GM19099 (cell line): ENCODE data around the gene GATB.

Experiments used
- POLR2A ChIP-seq: IDR thresholded peaks from 3 replicates; pipeline ENCODE4 v1.6.1; 2011; ENCODE audit warnings: low read depth; ENCODE audit not compliant: insufficient read length; ENCODE audit errors: extremely low read depth

Gene GATB

DNA sequence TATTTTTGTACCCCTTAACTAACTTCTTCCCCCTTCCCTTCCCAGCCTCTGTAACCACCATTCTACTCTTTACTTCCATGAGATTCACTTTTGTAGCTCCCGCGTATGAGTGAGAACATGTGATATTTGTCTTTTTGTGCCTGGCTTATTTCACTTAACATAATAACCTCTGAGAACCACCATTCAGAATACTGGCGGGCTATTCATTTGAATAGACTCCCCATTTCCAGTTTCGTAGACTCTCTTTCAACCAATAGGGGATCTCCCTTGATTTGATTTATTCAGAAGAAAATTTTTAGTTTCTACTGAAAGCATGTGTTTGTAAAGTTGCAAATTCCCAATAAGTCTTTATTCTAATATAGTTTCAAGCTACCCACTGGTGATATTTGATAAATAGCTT lies 117.2 kb downstream of the GATB start:
- no peak for TF ChIP-seq POLR2A

DNA sequence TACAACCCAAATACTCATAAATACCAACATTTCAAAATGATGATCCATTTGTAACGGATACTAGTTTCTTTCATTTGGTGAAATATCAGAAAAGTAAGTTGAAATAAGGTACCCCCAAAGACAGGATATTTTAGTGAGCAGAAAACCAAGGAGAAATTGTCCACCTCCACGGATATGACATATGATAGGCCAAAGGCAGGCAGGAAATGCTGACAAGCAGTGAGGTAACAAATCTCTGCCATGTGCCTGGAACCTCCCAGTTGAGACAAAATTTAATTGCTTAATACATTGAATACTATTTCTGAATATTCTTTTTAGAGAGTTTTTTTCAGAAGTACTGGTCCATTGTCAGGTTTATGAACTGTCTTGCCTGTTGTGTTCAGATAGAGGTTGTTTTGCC lies 118.8 kb downstream of the GATB start:
- no peak for TF ChIP-seq POLR2A

DNA sequence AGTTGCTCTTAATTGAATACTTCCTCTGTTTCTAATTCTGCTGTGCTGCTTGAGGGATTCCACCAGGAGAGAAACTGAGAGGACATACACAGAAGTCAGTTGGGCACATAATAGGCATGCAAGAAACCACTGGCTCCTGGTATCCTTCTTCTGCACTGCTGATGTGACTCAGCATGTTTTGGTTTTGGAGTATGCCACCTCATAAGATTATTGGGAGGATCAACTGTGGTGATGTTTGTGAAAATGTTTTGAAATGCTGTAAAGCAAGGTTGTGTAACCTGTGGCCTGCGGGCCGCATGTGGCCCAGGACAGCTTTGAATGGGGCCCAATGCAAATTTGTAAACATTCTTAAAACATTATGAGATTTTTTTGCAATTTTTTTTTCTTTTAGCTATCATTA lies 119.6 kb downstream of the GATB start:
- TF ChIP-seq POLR2A: no peak

DNA sequence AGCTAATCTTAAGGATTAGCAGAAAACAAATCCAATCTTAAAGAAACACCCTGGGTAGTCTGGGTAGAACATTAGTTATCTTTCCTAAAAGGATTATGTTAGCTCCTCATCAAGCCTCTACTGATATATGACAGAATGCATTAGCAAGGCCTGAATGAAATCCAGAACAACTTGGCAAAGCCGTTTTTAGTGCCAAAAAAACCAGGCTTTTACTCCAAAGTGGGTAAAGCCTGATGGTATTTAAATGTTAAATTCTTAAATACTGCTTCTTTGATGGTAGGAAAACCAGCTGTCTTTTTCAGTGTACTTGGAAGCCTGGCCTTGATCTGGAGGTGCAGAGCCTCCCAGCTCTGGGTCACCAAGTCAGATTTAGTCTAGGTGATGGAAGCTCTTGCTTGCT lies 120.4 kb downstream of the GATB start:
- TF ChIP-seq POLR2A: no peak

DNA sequence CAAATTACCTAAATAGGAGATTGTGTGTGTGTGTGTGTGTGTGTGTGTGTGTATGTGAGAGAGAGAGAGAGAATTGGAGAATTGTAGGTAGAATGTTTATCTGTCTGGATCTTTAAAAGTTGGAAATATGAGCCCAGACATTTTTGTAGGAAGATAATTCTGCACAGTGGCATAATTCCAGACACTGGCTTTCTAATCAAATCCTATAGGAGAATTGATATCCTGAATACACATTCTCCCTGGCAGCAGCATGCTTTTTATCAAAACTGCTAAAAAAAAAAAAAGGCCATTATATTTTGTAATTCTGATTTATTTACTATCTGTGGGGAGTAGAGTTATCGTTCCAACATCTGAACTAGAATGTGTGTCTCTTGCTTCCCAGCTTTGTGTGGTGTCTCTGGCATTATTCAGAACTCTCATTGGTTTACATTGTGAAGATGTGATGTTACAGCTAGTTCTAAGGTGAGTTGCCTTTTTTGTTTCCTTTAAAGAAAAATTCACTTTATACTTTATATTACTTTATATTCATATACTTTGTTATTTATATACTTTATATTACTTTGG lies 122.4 kb downstream of the GATB start:
- TF ChIP-seq POLR2A: no peak

DNA sequence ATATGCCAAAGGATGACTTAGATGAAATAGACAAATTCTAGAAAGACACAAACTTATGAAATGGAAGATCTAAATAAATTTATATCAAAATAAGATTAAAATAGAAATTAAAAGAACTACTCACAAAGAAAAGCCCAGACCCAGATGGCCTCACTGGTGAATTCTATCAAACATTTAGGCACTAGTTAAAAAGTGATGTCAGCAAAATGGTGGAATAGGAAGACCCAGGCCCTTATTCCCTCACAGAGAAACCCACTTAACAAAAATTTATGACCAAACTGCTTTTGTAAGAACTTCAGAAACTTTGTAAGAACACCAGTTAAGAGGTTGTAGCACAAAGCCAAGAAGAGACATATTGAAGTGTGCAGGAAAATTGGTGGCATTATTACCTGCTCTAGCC lies 129.5 kb downstream of the GATB start:
- no peak for TF ChIP-seq POLR2A

DNA sequence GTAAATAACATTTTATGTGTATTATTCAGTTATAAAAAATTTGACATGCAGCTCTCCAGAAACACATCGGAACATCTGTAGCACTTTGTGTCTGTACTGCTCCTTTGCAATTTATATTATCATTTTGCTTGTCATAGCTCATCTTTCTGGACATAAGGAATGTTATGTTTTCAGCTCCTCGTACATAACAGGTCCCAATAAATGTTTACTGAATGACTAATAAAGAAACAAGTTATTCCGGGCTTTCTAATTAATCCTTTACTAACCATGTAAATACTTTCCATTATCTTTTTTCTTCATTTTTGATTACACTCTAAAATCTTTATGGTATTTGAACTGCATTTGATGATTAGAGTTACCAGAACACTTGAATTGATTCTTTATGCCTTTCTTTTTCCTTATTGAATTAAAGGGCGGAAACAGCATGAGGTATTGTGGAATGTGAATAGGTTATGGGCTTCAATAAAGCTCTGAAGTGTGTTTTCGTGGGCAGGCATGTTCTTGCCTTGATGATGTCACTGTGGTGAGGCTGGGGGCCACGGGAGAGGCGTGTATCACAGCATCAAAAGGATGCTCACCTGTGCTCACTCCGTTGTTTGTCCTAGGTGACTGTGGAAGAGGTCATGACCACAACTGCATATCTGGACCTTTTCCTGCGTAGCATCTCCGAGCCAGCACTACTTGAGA lies 131.6 kb downstream of the GATB start:
- TF ChIP-seq POLR2A: no peak

DNA sequence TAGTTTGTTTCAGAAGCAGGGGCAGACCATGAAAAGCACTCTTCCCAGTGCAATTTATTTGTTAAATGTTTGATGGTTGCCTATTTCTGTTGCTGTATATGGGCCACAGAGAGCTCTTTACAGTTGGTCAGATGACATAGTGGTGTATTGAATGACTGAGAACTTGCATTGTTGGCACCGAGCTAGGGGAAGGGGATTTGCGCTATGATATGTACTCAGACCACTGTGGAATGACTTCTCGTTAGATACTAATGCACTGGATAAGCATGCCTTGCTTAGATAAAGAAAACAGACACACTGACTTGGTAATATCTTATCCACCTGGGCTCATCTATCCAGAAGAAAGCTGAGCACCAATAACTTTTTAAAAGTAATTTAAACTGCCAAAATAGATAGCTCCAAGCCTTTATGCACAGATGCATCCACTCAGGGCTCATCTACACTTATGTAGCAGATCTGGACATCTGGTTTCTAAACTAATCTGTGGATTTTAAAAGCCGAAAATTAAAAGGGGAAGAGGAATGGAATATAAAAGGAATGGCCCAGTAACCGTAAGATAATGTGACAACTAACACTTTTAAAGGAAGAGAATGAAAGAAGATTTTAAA lies 132.7 kb downstream of the GATB start:
- no peak for TF ChIP-seq POLR2A

DNA sequence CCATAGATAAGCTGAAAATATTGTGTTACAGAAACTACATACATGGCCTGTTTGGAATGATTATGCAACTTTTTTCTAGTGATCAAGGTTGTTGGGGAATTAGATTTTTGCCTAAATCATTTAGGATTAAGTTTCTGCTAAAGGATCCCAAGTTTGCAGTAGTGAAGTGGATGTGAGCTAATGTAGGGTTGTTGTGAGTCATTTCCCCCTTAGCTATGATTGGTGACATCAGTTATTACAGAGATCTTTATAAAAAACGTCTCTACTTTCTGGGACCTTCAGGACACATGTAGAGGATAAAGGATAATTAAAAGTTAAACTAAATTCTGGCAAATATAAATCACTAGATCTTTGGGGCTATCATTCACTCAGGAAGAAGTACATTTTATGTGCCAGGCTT lies 133.3 kb downstream of the GATB start:
- no peak for TF ChIP-seq POLR2A

DNA sequence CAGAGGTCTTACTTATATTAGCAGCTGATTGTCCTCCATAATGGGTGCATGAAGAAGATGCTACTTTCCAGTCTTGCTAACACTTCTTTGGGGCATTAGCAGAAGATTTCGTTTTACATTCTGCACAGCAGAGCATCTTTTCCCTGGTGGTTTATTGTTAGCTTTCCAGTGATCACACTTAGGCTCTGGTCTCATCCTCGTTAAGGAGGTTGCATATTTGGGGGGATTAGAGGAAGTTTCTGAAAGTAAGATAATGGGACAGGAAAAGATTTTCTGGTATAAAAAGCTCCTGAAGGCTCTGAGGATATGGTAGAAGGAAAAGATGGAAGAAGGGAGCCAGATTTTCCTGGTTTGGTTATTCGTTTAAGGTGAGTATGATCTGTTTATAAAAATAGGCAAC lies 134.1 kb downstream of the GATB start:
- TF ChIP-seq POLR2A: no peak

DNA sequence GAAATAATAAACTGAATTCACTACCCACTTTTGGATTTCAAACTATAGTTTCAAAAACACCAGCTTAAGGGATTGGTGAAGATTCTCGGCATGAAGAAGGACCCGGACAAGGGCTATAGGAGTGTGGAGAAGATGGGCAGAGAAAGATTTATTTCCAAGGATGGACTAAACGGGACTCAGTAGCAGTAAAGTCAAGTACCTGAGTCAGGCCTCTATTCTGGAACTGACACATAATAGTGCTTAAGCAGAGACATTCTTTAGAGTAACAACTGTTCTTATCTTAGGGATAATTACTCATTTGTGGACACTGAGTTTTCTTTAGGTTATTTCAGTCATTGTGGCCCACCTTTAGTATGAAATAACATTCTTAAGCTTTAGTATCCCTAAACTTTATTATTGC lies 134.6 kb downstream of the GATB start:
- no peak for TF ChIP-seq POLR2A

DNA sequence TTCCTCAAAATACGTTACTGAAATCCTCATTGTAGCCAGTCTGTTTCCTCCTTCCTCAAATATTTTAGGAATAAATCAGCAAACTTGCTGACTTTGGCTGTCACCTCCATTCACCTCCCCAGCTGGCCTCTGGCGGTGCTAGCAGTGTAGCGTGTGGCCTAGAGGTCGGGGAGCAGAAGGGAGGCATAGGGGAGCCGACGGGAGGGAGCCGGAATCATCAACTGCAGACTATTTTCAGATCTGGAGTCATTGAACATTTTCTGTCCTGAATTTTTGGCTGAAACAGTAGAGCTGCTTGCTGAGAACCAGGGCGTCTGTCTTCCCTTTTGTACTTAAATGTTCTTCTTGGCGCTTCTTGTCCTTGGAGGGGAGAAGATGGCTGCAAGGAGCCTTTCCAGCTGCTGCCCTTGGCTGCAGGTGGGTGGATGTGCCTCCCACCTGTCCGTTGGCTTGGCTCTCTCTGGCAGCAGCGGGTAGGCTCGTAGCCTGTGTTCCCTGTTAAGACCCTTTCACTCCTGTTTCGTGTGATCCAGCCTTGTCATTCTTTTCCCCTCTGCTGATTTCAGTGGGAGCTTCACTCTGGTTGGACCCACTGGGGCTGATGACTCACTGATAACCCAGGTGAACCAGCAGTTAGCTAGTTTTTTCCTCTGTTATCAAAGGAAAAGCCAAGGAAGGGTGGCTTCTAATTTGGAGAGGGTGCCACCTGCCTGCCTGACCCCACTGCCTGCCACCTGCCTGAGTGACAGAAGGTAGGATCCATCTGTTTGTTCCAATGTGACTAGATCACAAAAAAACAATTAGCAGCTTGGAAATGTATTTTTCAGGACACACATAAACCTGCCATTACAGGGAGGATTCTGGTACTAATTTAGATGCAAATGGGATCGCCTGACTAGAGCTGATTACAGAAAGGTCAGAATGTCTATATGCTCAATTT lies 135.9 kb downstream of the GATB start:
- no peak for TF ChIP-seq POLR2A
